H1 (cell line): ENCODE measurements around the gene RAPH1. TPM values are rescaled to one million over a fixed set of nuclear protein-coding genes. Genes with fewer than 3 reads are reported as not detected.
"Not testable (repeated sequence)": the region's sequence is repeated elsewhere in the genome, so short reads cannot be mapped to it uniquely, and the experiment has no call there.

Experiments used
- CTCF ChIA-PET: fragments of 300-600 bp; sonication (Branson Sonifier 250); formaldehyde crosslinking; loops from one replicate; lab custom pipeline; 2021; ENCODE audit not compliant: partially characterized antibody; lab: Charles Lee
- POLR2A ChIA-PET: fragments of 300-600 bp; sonication (Branson Sonifier 250); formaldehyde crosslinking; loops from one replicate; lab custom pipeline; 2021; ENCODE audit warnings: inconsistent platforms; ENCODE audit not compliant: partially characterized antibody; lab: Charles Lee
- DNase-seq, 2 experiments: peaks; one replicate each; pipeline versions ENCODE4 v3.0.0 to v3.0.0-alpha.2; 2010 to 2022; ENCODE audit warnings: low spot score in 2 of 2, low read depth in 1 of 2, mixed read lengths in 1 of 2
- FAIRE-seq: peaks from 2 replicates; lab custom pipeline; 2011; peaks lifted over from hg19 to GRCh38; lab: Jason Lieb, UNC
- H2AFZ ChIP-seq: 2 replicates; pipeline ENCODE4 v1.8.1; 2012; ENCODE audit warnings: low read length, inconsistent platforms
- H2AK5ac ChIP-seq: 2 replicates; pipeline ENCODE4 v1.6.1; 2013; ENCODE audit warnings: low read depth, low read length
- H2BK120ac ChIP-seq: replicated peaks from 2 replicates; pipeline ENCODE3; 2013; ENCODE audit warnings: low read depth, low read length, inconsistent platforms
- H2BK12ac ChIP-seq: 2 replicates; pipeline ENCODE4 v1.6.1; 2013; ENCODE audit warnings: low read depth, low read length
- H2BK15ac ChIP-seq: 2 replicates; pipeline ENCODE4 v1.6.1; 2013; ENCODE audit warnings: low read length
- H2BK20ac ChIP-seq: 2 replicates; pipeline ENCODE4 v1.6.1; 2013; ENCODE audit warnings: low read length
- H2BK5ac ChIP-seq: 2 replicates; pipeline ENCODE4 v1.6.1; 2013; ENCODE audit warnings: low read depth, low read length
- H3K14ac ChIP-seq: 2 replicates; pipeline ENCODE4 v1.6.1; 2013; ENCODE audit warnings: inconsistent platforms; ENCODE audit not compliant: insufficient read length
- H3K18ac ChIP-seq: 2 replicates; pipeline ENCODE4 v1.6.1; 2013; ENCODE audit warnings: low read length; ENCODE audit errors: extremely low read depth
- H3K23ac ChIP-seq: 2 replicates; pipeline ENCODE4 v1.6.1; 2013; ENCODE audit warnings: inconsistent platforms; ENCODE audit not compliant: insufficient read length
- H3K23me2 ChIP-seq: 2 replicates; pipeline ENCODE4 v1.6.1; 2013; ENCODE audit warnings: low read depth, low read length
- H3K27ac ChIP-seq: 2 replicates; pipeline ENCODE4 v1.6.1; 2011; ENCODE audit warnings: low read depth, low read length, inconsistent platforms
- H3K27me3 ChIP-seq, 4 experiments: replicated peaks in 1 of 4; 1 replicate in 1 of 4; 2 replicates in 3 of 4; pipeline versions ENCODE4 v1.6.1 to v1.8.1; 2011 to 2013; ENCODE audit warnings: low read length in 3 of 4, mild to moderate bottlenecking in 3 of 4, inconsistent platforms in 2 of 4, mixed read lengths in 2 of 4, moderate library complexity in 1 of 4; ENCODE audit not compliant: control insufficient read depth in 3 of 4, insufficient read depth in 3 of 4; ENCODE audit errors: extremely low read depth in 1 of 4
- H3K36me3 ChIP-seq, 4 experiments: 2 replicates each; pipeline versions ENCODE4 v1.6.1 to v1.8.1; 2011 to 2013; ENCODE audit warnings: mild to moderate bottlenecking in 4 of 4, low read length in 3 of 4, moderate library complexity in 2 of 4, control low read depth in 1 of 4, inconsistent platforms in 1 of 4; ENCODE audit not compliant: insufficient read depth in 4 of 4, control insufficient read depth in 2 of 4
- H3K4ac ChIP-seq: replicated peaks from 2 replicates; pipeline ENCODE3; 2013; ENCODE audit warnings: low read length, low read depth, mixed read lengths, inconsistent platforms; ENCODE audit not compliant: insufficient read length
- H3K4me1 ChIP-seq, 4 experiments: replicated peaks in 1 of 4; 1 replicate in 1 of 4; 2 replicates in 3 of 4; pipeline versions ENCODE4 v1.6.1 to v1.8.1; 2011 to 2013; ENCODE audit warnings: low read length in 3 of 4, inconsistent platforms in 2 of 4, mixed read lengths in 1 of 4; ENCODE audit not compliant: insufficient read depth in 4 of 4, control insufficient read depth in 3 of 4
- H3K4me2 ChIP-seq, 2 experiments: 2 replicates each; pipeline versions ENCODE4 v1.6.1 to v1.8.1; 2011 to 2013; ENCODE audit warnings: low read depth in 2 of 2, low read length in 2 of 2, control low read depth in 1 of 2, inconsistent platforms in 1 of 2, mild to moderate bottlenecking in 1 of 2; ENCODE audit not compliant: insufficient read depth in 1 of 2
- H3K4me3 ChIP-seq, 4 experiments: fragments of 200-600, 300-600 bp in 1 of 4; sonication (generic), shearing (Covaris generic), sonication (Bioruptor Twin) in 1 of 4; 2 replicates each; pipeline versions ENCODE4 v1.5.1 to v1.8.1; 2011 to 2016; ENCODE audit warnings: low read length in 4 of 4, low read depth in 3 of 4, control low read depth in 2 of 4, inconsistent platforms in 2 of 4, mild to moderate bottlenecking in 2 of 4, mixed read lengths in 1 of 4, moderate library complexity in 1 of 4; ENCODE audit not compliant: insufficient read depth in 2 of 4; ENCODE audit errors: extremely low read depth in 1 of 4
- H3K56ac ChIP-seq: replicated peaks from 2 replicates; pipeline ENCODE3; 2013; ENCODE audit warnings: low read depth, mild to moderate bottlenecking, mixed read lengths, low read length, inconsistent platforms; ENCODE audit not compliant: insufficient read length
- H3K79me1 ChIP-seq: 2 replicates; pipeline ENCODE4 v1.6.1; 2013; ENCODE audit warnings: low read depth, low read length, control low read depth
- H3K79me2 ChIP-seq, 2 experiments: 2 replicates each; pipeline versions ENCODE4 v1.6.1 to v1.8.1; 2012 to 2013; ENCODE audit warnings: low read length in 2 of 2, mild to moderate bottlenecking in 2 of 2, inconsistent platforms in 1 of 2; ENCODE audit not compliant: insufficient read depth in 2 of 2, control insufficient read depth in 1 of 2
- H3K9ac ChIP-seq, 4 experiments: replicated peaks in 1 of 4; 1 replicate in 1 of 4; 2 replicates in 3 of 4; pipeline versions ENCODE4 v1.6.1 to v1.8.1; 2011 to 2013; ENCODE audit warnings: low read depth in 3 of 4, low read length in 3 of 4, control low read depth in 2 of 4, mild to moderate bottlenecking in 2 of 4, moderate library complexity in 2 of 4, inconsistent platforms in 1 of 4; ENCODE audit errors: extremely low read depth in 1 of 4
- H3K9me3 ChIP-seq, 2 experiments: 2 replicates each; pipeline versions ENCODE4 v1.6.1 to v1.8.1; 2012 to 2013; ENCODE audit warnings: mild to moderate bottlenecking in 2 of 2, moderate library complexity in 2 of 2, control low read depth in 1 of 2, inconsistent platforms in 1 of 2, low read depth in 1 of 2, low read length in 1 of 2, mixed read lengths in 1 of 2; ENCODE audit not compliant: insufficient read depth in 2 of 2
- H4K20me1 ChIP-seq, 2 experiments: replicated peaks in 1 of 2; 2 replicates each; pipeline versions ENCODE3 to v1.8.1; 2011 to 2013; ENCODE audit warnings: inconsistent platforms in 2 of 2, low read length in 2 of 2, mild to moderate bottlenecking in 1 of 2; ENCODE audit not compliant: insufficient read depth in 2 of 2, control insufficient read depth in 1 of 2
- H4K5ac ChIP-seq: 2 replicates; pipeline ENCODE4 v1.6.1; 2013; ENCODE audit warnings: low read length, low read depth, mixed read lengths, inconsistent platforms; ENCODE audit not compliant: insufficient read length
- H4K8ac ChIP-seq: 2 replicates; pipeline ENCODE4 v1.8.0; 2013; ENCODE audit warnings: mild to moderate bottlenecking, moderate library complexity, low read length, inconsistent platforms; ENCODE audit not compliant: insufficient read depth; ENCODE audit errors: extremely low read depth
- H4K91ac ChIP-seq: replicated peaks from 2 replicates; pipeline ENCODE3; 2013; ENCODE audit warnings: low read length, mixed read lengths, inconsistent platforms; ENCODE audit not compliant: insufficient read length
- WGBS, 2 experiments: shearing (Covaris generic) in 1 of 2; methylation state at CpG; one replicate each; pipeline versions ENCODE4 v1.1.6 to v1.1.7; 2013 to 2015; ENCODE audit warnings: low lambda C conversion rate in 2 of 2, mixed read lengths in 2 of 2, inconsistent platforms in 1 of 2, low coverage in 1 of 2, missing lambda C conversion rate in 1 of 2; ENCODE audit not compliant: insufficient replicate concordance in 2 of 2, insufficient coverage in 1 of 2, insufficient read length in 1 of 2; ENCODE audit errors: extremely low coverage in 1 of 2, missing lambda C conversion rate in 1 of 2; 5-methylcytosine and 5-hydroxymethylcytosine counted together
- polyA plus RNA-seq, 7 experiments: library from polyadenylated mRNA; depleted of rRNA in 3 of 7; stranded (reverse) in 5 of 7; unstranded in 2 of 7; fragments of >200 nt in 5 of 7; fragments of 200-250 nt in 2 of 7; gene quantifications; 1 replicate in 5 of 7; 2 replicates in 1 of 7; 4 replicates in 1 of 7; pipeline versions ENCODE4 v1.2.1 to v1.2.3, GENCODE V29; 2011 to 2013; ENCODE audit warnings: missing spikeins in 2 of 7, mixed read lengths in 2 of 7
- total RNA-seq: library from RNA; stranded (reverse); fragmentation: NEBNext Ultra II Directional; extraction: Animal tissue kit (Norgen Biotek cat#: 25700); gene quantifications from 2 replicates; pipeline ENCODE4 v1.2.1, GENCODE V29; 2021

Gene RAPH1
- total and polyA plus RNA-seq, 2 of the 8 experiments (the other 6 are each of a cell fraction or from before 2014, with no cell fraction given), result 3.8 to 27.4 TPM

- H3K9me3 ChIP-seq, H3K79me2 ChIP-seq, H4K8ac ChIP-seq, H2BK120ac ChIP-seq, H2AK5ac ChIP-seq, H4K5ac ChIP-seq, H3K4me1 ChIP-seq, H3K14ac ChIP-seq, H4K20me1 ChIP-seq, H2BK5ac ChIP-seq, H2BK20ac ChIP-seq, DNase-seq, H3K18ac ChIP-seq, POLR2A ChIA-PET, H3K23ac ChIP-seq, H2AFZ ChIP-seq, H3K56ac ChIP-seq, H3K27me3 ChIP-seq, H4K91ac ChIP-seq, H3K9ac ChIP-seq, H3K23me2 ChIP-seq, H2BK12ac ChIP-seq, H3K4me3 ChIP-seq, H3K4me2 ChIP-seq, FAIRE-seq, H3K4ac ChIP-seq, H3K27ac ChIP-seq, H2BK15ac ChIP-seq, H3K79me1 ChIP-seq: not testable (repeated sequence)
- CTCF ChIA-PET, result interaction anchor here (1.0 kb wide), 1 partner anchor 10 kb away, joined by 3 read pairs; no protein-coding TSS in a partner anchor
- WGBS, 2 experiments, result 90% methylated on average over 6 of the region's 6 CpGs; no CpG with 5 or more reads in 1 of the 2 experiments
- H3K36me3 ChIP-seq, result peaks cover 0 to 11% (median 5%) of the 10 kb centered on the region in 4 experiments; a peak in 4 of 8 replicates
Measured at GRCh38 chr2:203388153-203388552, 146.9 kb downstream of the RAPH1 start.
